PC-3 (cell line): ENCODE measurements around the gene IQSEC1. TPM values are rescaled to one million over a fixed set of nuclear protein-coding genes. Genes with fewer than 3 reads are reported as not detected.

Experiments
- ATAC-seq: fragments of 200-7000 bp; cut with Tn5 transposase; 2 replicates; pipeline ENCODE4 v1.9.1; 2020; ENCODE audit warnings: mild to moderate bottlenecking, moderate library complexity
- BruUV-seq: library from RNA; stranded (reverse); fragments of 400-500 nt; replicated peaks from 2 replicates; lab custom pipeline; 2021; lab: Mats Ljungman, UMichigan
- CTCF ChIA-PET: fragments of 300-600 bp; sonication (Branson Sonifier 250); formaldehyde crosslinking; loops from one replicate; lab custom pipeline; 2022; ENCODE audit warnings: antibody characterized with exemption; lab: Charles Lee
- POLR2A ChIA-PET: fragments of 300-600 bp; sonication (Branson Sonifier 250); formaldehyde crosslinking; loops from one replicate; lab custom pipeline; 2022; ENCODE audit warnings: antibody characterized with exemption; ENCODE audit not compliant: unreplicated experiment; lab: Charles Lee
- DNase-seq: peaks from one replicate; pipeline ENCODE4 v3.0.0-alpha.2; 2015
- H2AFZ ChIP-seq: fragments of 300-600 bp; sonication (generic); 2 replicates; pipeline ENCODE4 v1.6.0; 2016; ENCODE audit warnings: antibody characterized with exemption, low read length
- H3F3A ChIP-seq: fragments of 300-600 bp; sonication (generic); one replicate; pipeline ENCODE4 v1.6.0; 2017; ENCODE audit warnings: antibody characterized with exemption, low read length, control low read depth, mild to moderate bottlenecking; ENCODE audit not compliant: unreplicated experiment
- H3K27ac ChIP-seq: fragments of 300-600 bp; sonication (generic); 2 replicates; pipeline ENCODE4 v1.5.1; 2016; ENCODE audit warnings: mild to moderate bottlenecking, low read length
- H3K27me3 ChIP-seq: fragments of 300-600 bp; sonication (generic); 2 replicates; pipeline ENCODE4 v1.6.1; 2016; ENCODE audit warnings: low read length, mixed read lengths
- H3K36me3 ChIP-seq: fragments of 300-600 bp; sonication (generic); 2 replicates; pipeline ENCODE4 v1.6.1; 2016; ENCODE audit warnings: low read depth, mixed run types, low read length, mixed read lengths
- H3K4me1 ChIP-seq: fragments of 300-600 bp; sonication (generic); 2 replicates; pipeline ENCODE4 v1.5.1; 2016; ENCODE audit warnings: low read length; ENCODE audit not compliant: insufficient read depth
- H3K4me2 ChIP-seq: fragments of 300-600 bp; sonication (generic); 2 replicates; pipeline ENCODE4 v1.6.0; 2016; ENCODE audit warnings: low read length
- H3K4me3 ChIP-seq: fragments of 300-600 bp; sonication (generic); 2 replicates; pipeline ENCODE4 v1.5.1; 2016; ENCODE audit warnings: mild to moderate bottlenecking, low read length, mixed read lengths
- H3K79me2 ChIP-seq: fragments of 300-600 bp; sonication (generic); 2 replicates; pipeline ENCODE4 v1.6.1; 2017; ENCODE audit warnings: low read length, mixed read lengths
- H3K9ac ChIP-seq: fragments of 300-600 bp; sonication (generic); 2 replicates; pipeline ENCODE4 v1.6.0; 2016; ENCODE audit warnings: mild to moderate bottlenecking, low read length
- H3K9me2 ChIP-seq: fragments of 300-600 bp; sonication (generic); replicated peaks from 2 replicates; pipeline ENCODE4 v1.6.1; 2016; ENCODE audit warnings: mixed run types, low read length, mixed read lengths
- H3K9me3 ChIP-seq: fragments of 300-600 bp; sonication (generic); 2 replicates; pipeline ENCODE4 v1.6.1; 2016; ENCODE audit warnings: low read length, mixed read lengths
- H4K20me1 ChIP-seq: fragments of 300-600 bp; sonication (generic); 2 replicates; pipeline ENCODE4 v1.6.1; 2016; ENCODE audit warnings: low read length, mixed read lengths
- EZH2 ChIP-seq: fragments of 300-600 bp; sonication (generic); IDR thresholded peaks from one replicate; pipeline ENCODE4 v1.6.1; 2017; ENCODE audit warnings: antibody characterized with exemption, mild to moderate bottlenecking, low read length; ENCODE audit not compliant: unreplicated experiment
- EZH2phosphoT487 ChIP-seq: fragments of 300-600 bp; sonication (generic); IDR thresholded peaks from 2 replicates; pipeline ENCODE4 v1.6.1; 2018; ENCODE audit warnings: mild to moderate bottlenecking, antibody characterized with exemption, low read length, borderline replicate concordance
- intact Hi-C: fragments of 100-400 bp; cut with micrococcal nuclease; formaldehyde crosslinking; loops from 2 replicates; pipeline ENCODE4 v1.9.0; 2023
- total RNA-seq: library from RNA; depleted of rRNA; stranded (reverse); fragments of >200 nt; gene quantifications from 2 replicates; pipeline ENCODE4 v1.2.3, GENCODE V29; 2014
- TF ChIP-seq, protein P1 (sequence below): fragments of 300-600 bp; sonication (generic); conservative IDR thresholded peaks from 2 replicates; pipeline ENCODE4 v1.5.1; 2017; ENCODE audit warnings: antibody characterized with exemption, low read depth, mild to moderate bottlenecking, low read length

Gene IQSEC1
- total RNA-seq, 1 experiment from 2014 or later = 37.9 TPM

DNA sequence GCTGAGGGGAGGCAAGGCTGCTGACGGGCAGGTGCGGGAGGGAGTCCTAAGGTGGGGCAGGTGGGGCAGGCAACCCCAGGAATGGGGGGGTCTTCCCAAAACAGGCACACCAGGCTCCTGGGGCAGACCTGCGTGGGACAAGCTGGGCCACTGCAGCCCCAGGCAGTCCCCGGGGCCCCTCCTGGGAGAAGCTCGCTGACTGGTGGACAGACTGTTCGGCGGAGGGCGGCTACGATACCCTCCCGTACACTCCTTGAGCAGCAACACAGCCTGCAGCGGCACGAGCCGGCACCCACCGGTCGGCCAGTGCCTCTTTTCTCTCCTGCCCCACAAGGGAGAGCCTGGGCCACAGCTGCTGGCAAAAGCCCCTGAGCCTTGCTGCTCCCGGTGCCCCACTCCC is 165.9 kb downstream of the IQSEC1 start:
- Histone ChIP-seq H3K4me1 (no peaks in the 10 kb centered on the region), H3K9ac (no peak overlapping the region), H3K27ac (no peak overlapping the region), H3K9me3 (no peaks in the 10 kb centered on the region), H3K36me3 (peaks cover 19% of the 10 kb centered on the region), H3K4me3 (no peak overlapping the region), H3F3A (no peaks in the 10 kb centered on the region), H4K20me1 (no peaks in the 10 kb centered on the region), H2AFZ (no peak overlapping the region), H3K79me2 (no peaks in the 10 kb centered on the region), H3K27me3 (no peaks in the 10 kb centered on the region), H3K4me2 (no peak overlapping the region), H3K9me2 (no peaks in the 10 kb centered on the region)
- intact Hi-C loops = no loop called here
- DNase-seq (no peak), ATAC-seq (no peak)
- ChIA-PET CTCF (no interaction called here), POLR2A (no interaction called here)
- TF ChIP-seq, protein P1, sequence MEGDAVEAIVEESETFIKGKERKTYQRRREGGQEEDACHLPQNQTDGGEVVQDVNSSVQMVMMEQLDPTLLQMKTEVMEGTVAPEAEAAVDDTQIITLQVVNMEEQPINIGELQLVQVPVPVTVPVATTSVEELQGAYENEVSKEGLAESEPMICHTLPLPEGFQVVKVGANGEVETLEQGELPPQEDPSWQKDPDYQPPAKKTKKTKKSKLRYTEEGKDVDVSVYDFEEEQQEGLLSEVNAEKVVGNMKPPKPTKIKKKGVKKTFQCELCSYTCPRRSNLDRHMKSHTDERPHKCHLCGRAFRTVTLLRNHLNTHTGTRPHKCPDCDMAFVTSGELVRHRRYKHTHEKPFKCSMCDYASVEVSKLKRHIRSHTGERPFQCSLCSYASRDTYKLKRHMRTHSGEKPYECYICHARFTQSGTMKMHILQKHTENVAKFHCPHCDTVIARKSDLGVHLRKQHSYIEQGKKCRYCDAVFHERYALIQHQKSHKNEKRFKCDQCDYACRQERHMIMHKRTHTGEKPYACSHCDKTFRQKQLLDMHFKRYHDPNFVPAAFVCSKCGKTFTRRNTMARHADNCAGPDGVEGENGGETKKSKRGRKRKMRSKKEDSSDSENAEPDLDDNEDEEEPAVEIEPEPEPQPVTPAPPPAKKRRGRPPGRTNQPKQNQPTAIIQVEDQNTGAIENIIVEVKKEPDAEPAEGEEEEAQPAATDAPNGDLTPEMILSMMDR = no peak
- TF ChIP-seq EZH2phosphoT487 (no peak), EZH2 (no peak)
- BruUV-seq = no TSS peak

DNA sequence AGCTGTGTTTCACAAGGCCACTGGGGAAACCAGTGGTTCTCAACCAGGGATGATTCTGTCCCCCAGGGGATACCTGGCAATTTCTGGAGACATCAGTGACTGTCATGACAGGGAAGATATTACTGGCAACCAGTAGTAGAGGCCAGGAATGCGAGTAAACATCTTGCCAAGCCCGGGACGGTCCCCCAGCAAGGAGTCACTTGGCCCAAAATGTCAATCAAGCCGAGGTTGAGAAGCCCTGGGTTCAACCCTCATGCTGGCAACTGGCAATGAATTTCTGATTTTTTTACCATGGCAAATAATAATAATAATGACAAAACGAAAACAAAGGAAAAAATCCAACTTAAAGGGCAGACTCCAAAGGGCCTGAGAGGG is 166.3 kb downstream of the IQSEC1 start:
- intact Hi-C loops = no loop called here
- Histone ChIP-seq H3F3A (no peaks in the 10 kb centered on the region), H4K20me1 (no peaks in the 10 kb centered on the region), H3K27ac (no peak overlapping the region), H3K9me3 (no peaks in the 10 kb centered on the region), H3K4me2 (no peak overlapping the region), H3K4me3 (no peak overlapping the region), H2AFZ (no peak overlapping the region), H3K79me2 (no peaks in the 10 kb centered on the region), H3K9me2 (no peaks in the 10 kb centered on the region), H3K27me3 (no peaks in the 10 kb centered on the region), H3K4me1 (no peaks in the 10 kb centered on the region), H3K9ac (no peak overlapping the region), H3K36me3 (peaks cover 19% of the 10 kb centered on the region)
- no TSS peak for BruUV-seq
- no peak for ATAC-seq
- no peak for DNase-seq
- ChIA-PET POLR2A (no interaction called here), CTCF (no interaction called here)
- TF ChIP-seq, protein P1 = no peak
- TF ChIP-seq EZH2 = no peak
- no peak for TF ChIP-seq EZH2phosphoT487

DNA sequence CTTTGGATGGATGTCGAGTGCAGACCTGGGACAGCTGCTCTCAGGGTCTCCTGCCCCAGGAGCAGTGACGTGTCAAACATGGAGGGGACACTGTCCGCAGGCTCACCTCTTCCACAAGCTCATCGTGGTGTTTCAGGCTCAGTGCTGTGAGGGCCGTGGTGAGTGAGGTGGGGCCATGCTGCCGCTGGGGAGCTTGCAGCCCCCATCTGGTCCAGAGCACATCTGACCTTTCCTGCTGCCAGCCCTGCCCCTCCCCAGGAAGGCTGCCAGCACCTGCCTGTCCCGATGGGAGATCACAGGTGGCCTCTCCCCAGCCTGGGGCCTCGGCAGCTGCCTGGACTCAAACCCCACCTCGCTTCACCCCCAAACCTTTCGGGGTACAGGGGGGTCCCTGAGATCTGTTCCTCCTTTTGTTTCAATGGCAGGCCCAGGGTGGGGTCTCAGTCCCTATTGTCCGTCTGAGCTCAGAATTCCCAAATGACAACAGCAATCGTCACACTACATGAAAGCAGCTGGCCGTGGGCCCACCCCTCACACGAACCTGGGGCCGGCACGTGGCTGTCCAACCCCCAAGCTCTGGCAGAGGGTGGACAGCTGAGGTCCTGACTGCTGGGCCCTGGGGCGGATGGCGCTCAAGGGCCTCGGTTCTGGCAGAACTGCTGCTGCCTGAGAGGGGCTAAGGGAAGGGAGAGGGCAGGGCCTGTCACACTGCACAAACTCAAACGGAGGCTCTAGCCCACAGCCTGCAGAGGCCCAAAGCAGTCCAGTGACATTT is 166.9 kb downstream of the IQSEC1 start:
- CTCF ChIA-PET = no interaction called here
- no peaks in the 10 kb centered on the region for H3F3A ChIP-seq

More for the DNA sequence above, 166.9 kb downstream of the IQSEC1 start:
- Histone ChIP-seq H4K20me1 (no peaks in the 10 kb centered on the region), H3K27ac (no peak overlapping the region), H3K9ac (no peak overlapping the region), H3K79me2 (no peaks in the 10 kb centered on the region), H3K9me2 (no peaks in the 10 kb centered on the region), H3K36me3 (peaks cover 16% of the 10 kb centered on the region), H3K4me2 (no peak overlapping the region), H2AFZ (no peak overlapping the region), H3K9me3 (no peaks in the 10 kb centered on the region), H3K27me3 (no peaks in the 10 kb centered on the region), H3K4me1 (no peaks in the 10 kb centered on the region), H3K4me3 (no peak overlapping the region)
- no peak for DNase-seq
- POLR2A ChIA-PET = no interaction called here
- no peak for TF ChIP-seq EZH2phosphoT487
- TF ChIP-seq, protein P1 = no peak
- TF ChIP-seq EZH2 = no peak
- BruUV-seq = no TSS peak
- intact Hi-C loops = no loop called here
- ATAC-seq = no peak
